Adipose tissue (tissue), 3 donors: ENCODE results near the gene ZNF326. TPM values are rescaled to one million over a fixed set of nuclear protein-coding genes. Genes with fewer than 3 reads are reported as not detected.

ENCODE experiments used
- H3K27ac ChIP-seq: one replicate; pipeline ENCODE4 v1.5.1; 2013; ENCODE audit warnings: low read depth, low read length
- WGBS, 3 donors: extraction: QIAGEN DNeasy Blood & Tissue Kit; methylation state at CpG; one replicate each; pipeline ENCODE4 v1.1.7; 2013; 5-methylcytosine and 5-hydroxymethylcytosine counted together
- polyA plus RNA-seq, 3 donors: library from polyadenylated mRNA; stranded (reverse); fragments of 200-250 nt; gene quantifications; one replicate each; pipeline ENCODE4 v1.2.3, GENCODE V29; 2013
- donor health status: healthy with polysubstance abuse.
- donor health status: Bipolar disorder and iron deficiency.
- donor health status: healthy.

The ZNF326 gene
- 10 to 100 TPM in 1 of 3 donors, 1 to 10 TPM in 2; 6.3 to 16.0 (median 9.8) TPM for polyA plus RNA-seq

GRCh38 chr1:89994805-89995597 is at the start of gene ZNF326:
ZNF326 (plus strand) TSS chr1:89995110; CDS start chr1:89995258, 148 bp downstream.
- 0 to 1% (median 0%) methylated on average over 82 to 88 of the region's 88 CpGs for WGBS, 3 donors
- peak within 1 kb of the TSS; percentile 89 for H3K27ac ChIP-seq

GRCh38 chr1:89945852-89946476 is 48.9 kb upstream of the ZNF326 start:
- no peak overlapping the region for H3K27ac ChIP-seq
- 90 to 91% (median 91%) methylated on average over 5 of the region's 5 CpGs for WGBS, 3 donors

- 25 to 36% (median 32%) methylated on average over 1 of the region's 1 CpG for WGBS, 3 donors
- no peak overlapping the region for H3K27ac ChIP-seq
Observed at GRCh38 chr1:89946532-89946931, 48.4 kb upstream of the ZNF326 start.

GRCh38 chr1:89948722-89949345 is 46.1 kb upstream of the ZNF326 start:
- 86 to 91% (median 90%) methylated on average over 6 of the region's 6 CpGs for WGBS, 3 donors
- H3K27ac ChIP-seq, result no peak overlapping the region

- 14 to 27% (median 20%) methylated on average over 1 of the region's 1 CpG for WGBS, 3 donors
- H3K27ac ChIP-seq, result no peak overlapping the region
Observed at GRCh38 chr1:89949991-89950624, 44.8 kb upstream of the ZNF326 start.

- no peak overlapping the region for H3K27ac ChIP-seq
- WGBS, 3 donors, result 93 to 97% (median 95%) methylated on average over 2 of the region's 2 CpGs
Observed at GRCh38 chr1:89950703-89951102, 44.2 kb upstream of the ZNF326 start.

- WGBS, 3 donors, result 90 to 91% (median 90%) methylated on average over 5 of the region's 5 CpGs
Observed at GRCh38 chr1:89951766-89952604, 42.9 kb upstream of the ZNF326 start.

GRCh38 chr1:89952605-89953130 is 42.2 kb upstream of the ZNF326 start:
- no peak overlapping the region for H3K27ac ChIP-seq
- 91 to 100% (median 93%) methylated on average over 2 of the region's 2 CpGs for WGBS, 3 donors

More at GRCh38 chr1:89951766-89952604, 42.9 kb upstream of the ZNF326 start:
- H3K27ac ChIP-seq, result no peak overlapping the region

- WGBS, 3 donors, result 40 to 60% (median 40%) methylated on average over 1 of the region's 1 CpG
- no peak overlapping the region for H3K27ac ChIP-seq
Observed at GRCh38 chr1:89953131-89953626, 41.7 kb upstream of the ZNF326 start.

- no peak overlapping the region for H3K27ac ChIP-seq
- 96 to 100% (median 98%) methylated on average over 1 of the region's 1 CpG for WGBS, 3 donors
Observed at GRCh38 chr1:89953929-89954328, 41.0 kb upstream of the ZNF326 start.

GRCh38 chr1:89954401-89954800 is 40.5 kb upstream of the ZNF326 start:
- no peak overlapping the region for H3K27ac ChIP-seq
- 90 to 95% (median 94%) methylated on average over 1 of the region's 1 CpG for WGBS, 3 donors

- H3K27ac ChIP-seq, result no peak overlapping the region
- WGBS, 3 donors, result 96 to 99% (median 97%) methylated on average over 7 of the region's 7 CpGs
Observed at GRCh38 chr1:89955311-89956205, 39.4 kb upstream of the ZNF326 start.

GRCh38 chr1:89957107-89957506 is 37.8 kb upstream of the ZNF326 start:
- WGBS, 3 donors, result 42 to 55% (median 43%) methylated on average over 1 of the region's 1 CpG
- H3K27ac ChIP-seq, result no peak overlapping the region

- no peak overlapping the region for H3K27ac ChIP-seq
- WGBS, 3 donors, result 87 to 96% (median 92%) methylated on average over 7 of the region's 7 CpGs
Observed at GRCh38 chr1:89958851-89959654, 35.9 kb upstream of the ZNF326 start.

GRCh38 chr1:89959719-89960118 is 35.2 kb upstream of the ZNF326 start:
- 92 to 98% (median 93%) methylated on average over 2 of the region's 2 CpGs for WGBS, 3 donors
- H3K27ac ChIP-seq, result no peak overlapping the region
